ENCODE results near the gene FBXO40.

- no peak for TF ChIP-seq CTCF (IDR thresholded peaks at IDR 0.05 in 4 of 5, conservative IDR thresholded peaks at IDR 0.05 in 1 of 5)
- no peak for TF ChIP-seq POLR2A (IDR thresholded peaks at IDR 0.05)
Observed at GRCh38 chr3:121630355-121630754, 37.2 kb downstream of the FBXO40 start.
